Measurements from ENCODE around the gene WNT3.
"Not testable (repeated sequence)": the region's sequence is repeated elsewhere in the genome, so short reads cannot be mapped to it uniquely, and the experiment has no call there.

Gene WNT3

GRCh38 chr17:46818316-46818928 is at the start of gene WNT3:
Gene WNT3 (minus strand): TSS chr17:46818692. CDS start chr17:46818597, 95 bp downstream.
- no peak for DNase-seq (ENCODE audit: low spot score)

- no peak for DNase-seq (ENCODE audit: low spot score)
Observed at GRCh38 chr17:46866747-46867146, 48.3 kb upstream of the WNT3 start.

GRCh38 chr17:46866325-46866724 is 47.8 kb upstream of the WNT3 start:
- no peak for DNase-seq (ENCODE audit: low spot score)

GRCh38 chr17:46865100-46865499 is 46.6 kb upstream of the WNT3 start:
- no peak for DNase-seq (ENCODE audit: low spot score)

- no peak for DNase-seq (ENCODE audit: low spot score)
Observed at GRCh38 chr17:46863383-46864121, 45.1 kb upstream of the WNT3 start.

GRCh38 chr17:46862949-46863348 is 44.5 kb upstream of the WNT3 start:
- DNase-seq (ENCODE audit: low spot score): no peak

- DNase-seq (ENCODE audit: low spot score): no peak
Observed at GRCh38 chr17:46859996-46860395, 41.5 kb upstream of the WNT3 start.

GRCh38 chr17:46857600-46857999 is 39.1 kb upstream of the WNT3 start:
- no peak for DNase-seq (ENCODE audit: low spot score)

GRCh38 chr17:46854948-46855347 is 36.5 kb upstream of the WNT3 start:
- DNase-seq (ENCODE audit: low spot score): no peak

GRCh38 chr17:46854515-46854914 is 36.0 kb upstream of the WNT3 start:
- DNase-seq (ENCODE audit: low spot score): no peak

- DNase-seq (ENCODE audit: low spot score): no peak
Observed at GRCh38 chr17:46853896-46854444, 35.5 kb upstream of the WNT3 start.

- no peak for DNase-seq (ENCODE audit: low spot score)
Observed at GRCh38 chr17:46851029-46851741, 32.7 kb upstream of the WNT3 start, which contains the start of gene WNT9B. Gene WNT9B (plus strand): TSS chr17:46851583. CDS start chr17:46851639, 56 bp downstream.

- no peak for DNase-seq (ENCODE audit: low spot score)
Observed at GRCh38 chr17:46850688-46851028, 32.2 kb upstream of the WNT3 start.

- no peak for DNase-seq (ENCODE audit: low spot score)
Observed at GRCh38 chr17:46848534-46848933, 30.0 kb upstream of the WNT3 start.

GRCh38 chr17:46847204-46848191 is 29.0 kb upstream of the WNT3 start:
- DNase-seq (ENCODE audit: low spot score): no peak

- no peak for DNase-seq (ENCODE audit: low spot score)
Observed at GRCh38 chr17:46842835-46843234, 24.3 kb upstream of the WNT3 start.

GRCh38 chr17:46841561-46842379 is 23.3 kb upstream of the WNT3 start:
- no peak for DNase-seq (ENCODE audit: low spot score)

GRCh38 chr17:46840596-46840995 is 22.1 kb upstream of the WNT3 start:
- DNase-seq (ENCODE audit: low spot score): not testable (repeated sequence)

- no peak for DNase-seq (ENCODE audit: low spot score)
Observed at GRCh38 chr17:46839211-46839610, 20.7 kb upstream of the WNT3 start.

- DNase-seq (ENCODE audit: low spot score): no peak
Observed at GRCh38 chr17:46837521-46837920, 19.0 kb upstream of the WNT3 start.

- DNase-seq (ENCODE audit: low spot score): no peak
Observed at GRCh38 chr17:46836500-46836899, 18.0 kb upstream of the WNT3 start.

Measured in COLO829 (cell line).